ENCODE results near the gene SLC16A7. TPM values are rescaled to one million over a fixed set of nuclear protein-coding genes. Genes with fewer than 3 reads are reported as not detected.

SLC16A7 gene
- polyA plus RNA-seq, 12 donors: 3.9 to 9.9 (median 5.4) TPM; not detected in 1

GRCh38 chr12:59619461-59620240 lies 23.8 kb downstream of the SLC16A7 start:
- DNase-seq: no peak

- no peak for DNase-seq
Observed at GRCh38 chr12:59620326-59620725, 24.5 kb downstream of the SLC16A7 start.

GRCh38 chr12:59624732-59625460 lies 29.1 kb downstream of the SLC16A7 start:
- no peak for DNase-seq

- no peak for DNase-seq
Observed at GRCh38 chr12:59626382-59626781, 30.6 kb downstream of the SLC16A7 start.

GRCh38 chr12:59627582-59627981 lies 31.8 kb downstream of the SLC16A7 start:
- DNase-seq: no peak

GRCh38 chr12:59629890-59630289 lies 34.1 kb downstream of the SLC16A7 start:
- DNase-seq: no peak

- no peak for DNase-seq
Observed at GRCh38 chr12:59632408-59632807, 36.6 kb downstream of the SLC16A7 start.

GRCh38 chr12:59634254-59634653 lies 38.4 kb downstream of the SLC16A7 start:
- no peak for DNase-seq

- DNase-seq: no peak
Observed at GRCh38 chr12:59636945-59637691, 41.3 kb downstream of the SLC16A7 start.

- DNase-seq: no peak
Observed at GRCh38 chr12:59637692-59638070, 41.9 kb downstream of the SLC16A7 start.

- no peak for DNase-seq
Observed at GRCh38 chr12:59643550-59643949, 47.7 kb downstream of the SLC16A7 start.

GRCh38 chr12:59645242-59645641 lies 49.4 kb downstream of the SLC16A7 start:
- no peak for DNase-seq

GRCh38 chr12:59646636-59647035 lies 50.8 kb downstream of the SLC16A7 start:
- DNase-seq: no peak

- DNase-seq: no peak
Observed at GRCh38 chr12:59649203-59649602, 53.4 kb downstream of the SLC16A7 start.

GRCh38 chr12:59650588-59651228 lies 54.9 kb downstream of the SLC16A7 start:
- no peak for DNase-seq

GRCh38 chr12:59651229-59651920 lies 55.5 kb downstream of the SLC16A7 start:
- DNase-seq: no peak

- DNase-seq: no peak
Observed at GRCh38 chr12:59652130-59652529, 56.3 kb downstream of the SLC16A7 start.

GRCh38 chr12:59654061-59654460 lies 58.2 kb downstream of the SLC16A7 start:
- DNase-seq: no peak

GRCh38 chr12:59657266-59657665 lies 61.4 kb downstream of the SLC16A7 start:
- DNase-seq: no peak

GRCh38 chr12:59657711-59658110 lies 61.9 kb downstream of the SLC16A7 start:
- DNase-seq: no peak

- DNase-seq: no peak
Observed at GRCh38 chr12:59660148-59660547, 64.3 kb downstream of the SLC16A7 start.

Measured in muscle of arm (tissue), 12 donors.